Left kidney (tissue), 2 donors: ENCODE results near the gene FSTL4. TPM values are rescaled to one million over a fixed set of nuclear protein-coding genes. Genes with fewer than 3 reads are reported as not detected.

Experiments
- DNase-seq: peaks from one replicate; pipeline ENCODE4 v3.0.0-alpha.2; 2013
- polyA plus RNA-seq: library from polyadenylated mRNA; unstranded; fragments of 120-200 nt; gene quantifications from one replicate; pipeline ENCODE4 v1.2.1, GENCODE V29; 2013; ENCODE audit not compliant: insufficient read length

The FSTL4 gene
- polyA plus RNA-seq, 1 donor = 0.91 TPM

DNA sequence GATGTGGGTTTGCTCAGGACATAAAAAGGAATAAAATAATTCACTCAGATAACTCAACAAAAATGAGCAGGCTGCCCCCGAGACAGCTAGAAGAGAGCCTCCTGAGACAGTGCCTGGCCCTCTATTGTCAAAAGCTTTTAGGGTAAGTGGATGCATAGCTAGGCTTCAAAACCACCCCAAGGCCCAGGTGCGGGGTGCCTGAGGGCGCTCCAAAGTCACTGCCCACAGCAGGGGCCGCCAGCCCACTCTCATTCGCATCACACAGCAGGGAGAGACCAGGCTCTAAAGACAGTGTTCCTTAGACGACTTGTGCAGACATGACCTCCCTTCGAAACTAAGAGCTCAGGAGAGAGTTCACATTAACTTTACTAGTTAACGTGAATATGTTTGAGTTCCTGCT, 271.5 kb downstream of the FSTL4 start:
- no peak for DNase-seq

DNA sequence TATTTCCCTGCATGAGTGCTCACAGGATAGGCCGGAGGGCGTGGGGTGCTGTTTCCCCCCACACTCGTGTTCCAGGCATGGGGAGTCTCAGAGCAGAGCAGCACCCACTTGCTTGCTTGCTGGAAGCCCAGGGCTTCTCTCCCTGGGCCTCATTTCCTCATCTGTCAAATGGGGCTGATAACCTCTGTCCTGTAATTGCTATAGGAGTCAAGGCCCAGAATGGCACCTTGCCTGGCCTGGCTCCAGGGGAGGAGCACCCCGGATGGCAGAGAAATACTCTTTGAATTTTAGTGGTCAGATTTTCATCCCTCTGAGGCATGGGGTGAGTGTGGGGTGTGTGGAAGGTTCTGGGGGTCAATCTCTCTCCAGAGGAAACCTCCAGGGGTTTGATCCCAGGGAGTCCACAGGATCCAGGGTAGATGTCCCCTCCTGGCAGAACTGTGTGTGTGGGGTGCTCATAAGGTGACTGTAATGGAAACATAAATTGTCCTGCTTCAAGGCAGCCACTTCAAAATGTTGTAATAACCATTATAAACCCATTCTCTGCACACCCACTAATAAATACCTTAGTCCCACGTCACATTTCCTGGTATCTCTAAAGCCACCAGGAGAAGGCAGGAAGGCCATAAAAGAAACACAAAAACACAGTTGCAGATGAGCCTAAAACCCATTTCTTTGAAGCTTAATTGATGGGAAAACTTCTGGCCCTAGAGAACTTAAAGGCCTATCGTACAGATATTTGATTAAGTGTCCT, 272.2 kb downstream of the FSTL4 start:
- DNase-seq = no peak

DNA sequence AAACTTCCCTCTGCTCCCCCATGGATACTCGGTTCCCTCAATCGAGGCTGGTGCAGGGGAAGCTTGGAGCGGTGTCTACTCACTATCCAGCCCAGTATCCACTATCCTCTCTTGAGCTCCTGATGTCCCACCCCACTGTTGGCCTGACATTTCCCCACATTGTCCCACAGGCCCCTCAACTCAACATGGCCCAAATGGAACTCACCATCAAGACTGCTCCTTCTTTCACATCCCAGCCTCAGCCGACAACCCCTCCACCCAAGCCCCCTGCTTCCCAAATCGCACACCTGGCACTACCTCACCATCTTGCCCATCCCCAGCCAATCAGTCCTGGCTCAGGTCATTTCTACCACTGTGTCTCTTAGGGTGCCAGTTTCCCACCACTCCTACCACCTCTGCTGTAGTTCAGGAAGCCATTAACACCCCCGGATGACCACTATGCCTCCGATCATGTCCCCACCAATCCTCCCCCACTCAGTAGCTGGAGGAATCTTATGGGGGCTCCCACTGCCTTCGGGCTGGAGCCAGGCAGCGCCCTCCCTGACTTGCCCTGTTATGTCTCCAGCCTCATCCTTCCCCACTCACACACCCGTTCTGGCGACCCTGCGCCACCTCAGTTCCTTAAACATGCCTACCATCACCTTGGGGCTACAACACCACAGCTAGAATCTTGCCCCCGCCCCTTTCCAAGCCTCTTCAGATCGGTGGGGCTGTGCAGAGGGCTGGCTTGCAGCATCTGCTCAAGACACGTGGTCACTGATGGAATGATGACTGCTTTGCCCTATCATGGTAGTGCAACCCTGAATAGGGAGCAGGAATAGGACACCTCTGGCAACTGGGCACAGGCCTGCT, 273.6 kb downstream of the FSTL4 start:
- DNase-seq = no peak

DNA sequence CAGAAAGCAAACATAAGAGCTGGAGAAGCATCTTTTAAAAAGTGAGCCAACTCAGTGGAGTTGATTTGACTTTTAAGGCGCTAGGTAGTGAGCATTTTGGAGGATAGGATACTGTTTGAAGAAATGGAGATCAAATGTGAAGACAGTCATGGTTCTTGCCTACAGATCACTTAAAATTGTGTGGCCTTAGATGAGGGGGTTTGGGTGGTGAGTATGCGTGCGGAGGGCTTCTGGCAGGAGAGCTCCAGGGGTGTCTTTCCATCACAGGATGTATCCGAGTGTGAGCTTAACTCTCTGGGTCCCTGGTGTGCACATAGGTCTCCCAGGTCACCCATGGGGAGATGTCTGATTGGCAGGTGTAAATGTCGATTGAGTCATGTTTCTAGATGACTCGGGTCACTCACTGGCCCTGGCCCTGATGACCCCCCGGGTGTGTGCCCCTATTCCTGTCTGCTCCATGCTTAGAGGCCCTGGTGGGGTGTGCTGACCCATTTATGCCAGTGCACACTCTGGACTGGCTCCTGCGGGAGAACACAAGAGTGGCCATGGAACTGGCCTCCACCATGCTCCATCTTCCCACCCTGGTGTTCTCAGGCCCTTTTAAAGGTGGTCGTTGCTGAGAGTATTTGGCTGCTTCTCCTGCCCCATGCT, 274.4 kb downstream of the FSTL4 start:
- DNase-seq = no peak

DNA sequence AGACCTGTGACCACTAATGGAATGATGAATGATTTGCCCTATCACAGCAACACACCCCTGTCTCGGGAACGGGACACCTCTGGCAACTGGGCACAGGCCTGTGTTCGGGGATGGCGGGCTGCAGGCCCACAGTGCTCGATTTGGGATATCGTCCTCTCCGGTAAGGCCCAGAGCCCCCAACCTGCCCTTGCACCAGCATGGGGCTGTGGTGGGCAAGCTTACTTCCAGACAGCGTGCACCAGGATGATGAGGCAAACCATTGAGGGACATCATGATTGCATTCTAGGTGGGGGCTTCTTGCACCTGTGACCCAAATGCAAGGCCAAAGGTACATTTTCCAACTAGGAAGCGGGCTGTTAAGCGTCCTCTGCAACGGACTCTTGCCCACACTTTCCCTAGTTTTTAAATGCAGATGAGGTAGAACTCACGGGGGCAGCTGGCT, 275.4 kb downstream of the FSTL4 start:
- no peak for DNase-seq

DNA sequence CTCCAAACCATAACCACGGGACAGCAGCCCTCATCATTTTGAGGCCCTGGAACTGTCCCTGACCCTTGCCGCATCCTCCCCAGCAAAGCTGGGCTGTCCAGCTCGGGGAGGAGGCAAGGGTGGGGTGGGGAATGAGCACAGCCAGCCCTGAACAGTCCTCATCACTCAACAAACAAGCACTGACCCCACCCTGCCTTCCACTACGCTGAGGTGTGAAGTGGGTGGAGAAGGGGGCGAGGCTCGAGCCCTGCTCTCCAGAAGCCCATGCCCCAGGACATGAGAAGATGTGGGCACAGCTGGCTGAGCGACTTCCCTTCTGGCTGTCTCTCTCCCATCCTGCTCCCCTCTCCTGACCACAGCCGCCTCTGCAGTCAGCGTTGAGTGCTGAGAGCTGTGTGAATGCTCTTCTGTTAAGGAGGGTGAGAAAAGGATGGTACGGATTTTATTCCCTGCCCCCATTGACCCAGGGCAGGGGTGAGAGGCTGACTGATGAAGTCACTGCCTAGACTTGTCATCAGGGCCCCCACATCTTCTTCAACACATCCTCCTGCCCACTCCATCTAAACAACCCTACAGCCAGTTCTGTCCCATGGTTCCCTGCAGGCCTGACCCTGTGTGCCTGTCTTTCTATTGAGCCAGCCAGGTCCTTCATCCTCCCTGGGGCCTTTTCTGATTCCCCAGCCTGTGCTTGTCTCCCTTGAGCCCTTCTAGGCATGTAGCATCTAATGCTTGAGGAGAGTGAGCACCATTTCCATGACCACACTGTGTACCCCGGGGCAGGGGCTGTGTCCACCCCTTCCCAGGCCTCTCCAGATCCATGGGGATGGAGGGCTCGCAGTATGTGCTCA, 276.0 kb downstream of the FSTL4 start:
- no peak for DNase-seq

DNA sequence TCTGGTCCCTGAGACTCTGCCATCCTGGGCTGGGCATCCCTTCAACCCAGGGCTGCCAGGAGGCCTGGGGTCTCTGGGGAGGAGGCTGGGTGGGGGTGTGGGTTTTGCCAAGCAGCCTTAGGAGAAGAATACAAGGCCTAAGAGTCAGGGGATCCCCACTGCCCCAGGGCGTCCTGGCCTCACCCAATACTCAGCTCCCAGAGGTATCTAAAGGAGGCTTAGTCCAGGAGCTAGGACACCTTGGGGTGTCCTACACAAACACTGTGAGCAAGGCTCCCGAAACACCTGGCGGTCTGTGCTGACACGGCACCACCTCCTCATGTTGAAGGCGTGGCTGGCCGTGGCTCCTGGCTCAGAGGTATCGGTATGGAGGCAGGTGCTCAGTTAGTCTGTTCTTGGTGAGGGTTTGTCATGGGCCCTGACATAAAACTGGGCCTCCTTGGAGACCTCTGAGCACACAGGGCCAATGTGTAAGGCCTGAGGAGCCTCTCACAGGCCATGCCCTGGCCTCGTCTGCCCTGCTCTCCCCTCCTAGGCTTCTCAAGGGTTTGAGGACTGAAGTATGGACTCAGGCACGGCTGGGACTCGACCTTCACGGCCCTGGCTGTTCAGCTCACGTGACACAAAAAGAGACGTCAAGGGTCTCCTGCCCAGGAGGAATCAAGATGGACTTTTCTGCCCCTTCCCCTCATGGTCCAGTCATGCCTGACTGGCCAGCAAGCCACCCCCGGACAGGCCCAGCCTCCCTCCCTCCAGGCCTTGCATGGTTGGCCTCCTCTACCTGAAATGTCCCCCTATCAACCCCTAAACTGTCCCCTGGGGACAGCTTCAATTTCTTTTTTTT, 277.3 kb downstream of the FSTL4 start:
- no peak for DNase-seq

DNA sequence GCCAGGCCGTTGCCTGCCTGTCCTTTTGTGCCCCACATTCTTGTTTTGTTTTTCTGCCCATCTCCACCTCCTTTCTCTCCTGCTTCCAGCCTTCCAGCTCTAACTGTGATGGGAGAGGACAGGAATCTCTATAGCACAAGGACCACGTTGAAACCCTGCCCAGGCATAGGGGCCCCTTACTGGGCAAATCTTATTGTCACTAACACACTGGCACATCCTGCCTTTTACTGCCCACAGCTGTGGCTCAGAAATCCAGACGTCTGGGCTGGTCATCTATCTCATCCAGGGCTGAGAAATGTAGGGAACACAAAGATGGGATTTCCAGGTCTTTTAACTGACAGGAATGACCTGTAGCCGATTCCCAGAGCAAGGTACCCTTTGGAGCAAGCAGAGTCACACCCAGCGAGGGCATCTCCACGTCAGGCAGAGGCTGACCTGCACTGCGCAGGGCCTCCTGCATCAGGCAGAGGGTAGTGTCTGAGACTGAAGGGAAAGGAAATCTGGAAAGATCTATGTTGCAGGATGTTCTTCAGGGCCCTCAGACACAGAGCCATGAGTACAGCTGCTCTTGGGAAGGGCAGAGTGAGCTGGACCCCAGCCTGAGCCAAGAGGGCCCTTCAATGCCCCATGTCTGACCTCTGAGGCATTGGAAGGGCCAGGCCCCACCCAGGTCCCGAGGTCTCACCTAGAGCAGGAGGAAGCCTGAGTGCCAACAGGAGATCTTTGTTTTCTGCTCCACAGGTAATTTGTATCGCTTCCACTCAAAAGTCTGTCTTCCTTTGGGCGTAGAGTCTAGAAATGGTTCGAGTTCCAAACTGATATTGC, 278.8 kb downstream of the FSTL4 start:
- no peak for DNase-seq

DNA sequence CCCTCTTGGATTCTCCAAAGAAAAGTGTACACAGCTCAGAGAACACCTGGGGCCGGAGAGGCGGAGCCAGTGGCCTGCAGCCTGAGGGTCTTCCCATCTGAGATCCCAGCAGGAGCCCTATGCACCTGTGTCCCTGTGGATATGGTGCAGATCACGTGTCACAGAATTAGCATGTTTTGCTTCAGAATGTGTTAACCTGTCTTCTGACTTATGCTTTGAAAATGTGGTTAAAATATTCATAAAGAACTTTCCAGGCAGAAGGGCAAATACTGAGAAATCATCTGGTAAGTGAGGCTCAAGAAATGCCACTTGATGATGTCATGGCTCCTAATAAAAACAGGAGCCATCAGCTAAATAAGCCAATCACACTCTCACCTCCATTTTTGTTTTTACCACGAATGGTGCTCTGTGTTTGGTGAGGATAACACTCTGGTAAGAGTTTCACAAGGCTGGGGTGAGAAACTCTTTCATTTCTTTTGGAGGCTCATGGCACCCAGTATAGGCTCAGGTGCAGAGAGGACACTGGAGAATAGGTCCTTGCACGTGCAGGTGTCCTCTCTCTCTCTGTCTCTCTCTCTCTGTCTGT, 279.8 kb downstream of the FSTL4 start:
- no peak for DNase-seq

DNA sequence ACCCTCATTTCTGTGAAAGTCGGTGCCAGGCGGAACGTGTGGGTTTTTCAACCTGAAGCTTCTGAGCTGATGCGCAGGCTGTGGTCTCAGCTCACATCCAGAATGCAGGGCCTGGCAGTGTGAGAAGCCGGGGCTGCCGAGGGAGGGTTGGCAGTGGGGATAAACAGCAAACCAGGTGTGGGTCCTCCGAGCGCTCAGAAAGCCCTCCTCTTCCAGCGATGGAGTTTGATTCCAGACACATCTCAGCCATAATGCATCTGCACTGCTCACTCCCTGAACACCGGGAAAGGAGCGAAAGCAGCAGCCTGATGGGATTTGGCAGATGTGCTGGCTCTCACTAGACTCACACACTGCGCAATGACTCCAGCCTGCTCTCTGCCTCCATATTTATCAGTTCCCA, 280.4 kb downstream of the FSTL4 start:
- DNase-seq = no peak

DNA sequence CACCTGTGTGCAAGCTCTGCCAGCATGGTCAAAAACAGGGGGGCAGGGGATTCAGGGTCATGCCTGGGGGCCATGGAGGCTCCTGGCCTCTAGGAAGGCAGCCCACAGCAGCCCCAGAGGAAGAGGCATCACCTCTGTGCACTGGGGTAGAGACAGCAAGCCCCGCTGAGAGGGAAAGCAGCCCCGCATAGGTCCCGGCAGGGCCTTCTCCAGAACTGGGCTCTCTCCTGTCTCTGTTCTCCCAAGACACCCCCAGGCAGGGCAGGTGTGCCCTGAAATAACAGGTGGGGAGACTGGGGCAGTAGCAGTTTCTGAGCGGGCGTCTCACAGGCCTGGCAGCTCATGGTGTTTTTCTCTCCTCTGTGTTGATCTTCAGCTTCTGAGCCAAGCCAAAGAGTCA, 281.4 kb downstream of the FSTL4 start:
- no peak for DNase-seq

DNA sequence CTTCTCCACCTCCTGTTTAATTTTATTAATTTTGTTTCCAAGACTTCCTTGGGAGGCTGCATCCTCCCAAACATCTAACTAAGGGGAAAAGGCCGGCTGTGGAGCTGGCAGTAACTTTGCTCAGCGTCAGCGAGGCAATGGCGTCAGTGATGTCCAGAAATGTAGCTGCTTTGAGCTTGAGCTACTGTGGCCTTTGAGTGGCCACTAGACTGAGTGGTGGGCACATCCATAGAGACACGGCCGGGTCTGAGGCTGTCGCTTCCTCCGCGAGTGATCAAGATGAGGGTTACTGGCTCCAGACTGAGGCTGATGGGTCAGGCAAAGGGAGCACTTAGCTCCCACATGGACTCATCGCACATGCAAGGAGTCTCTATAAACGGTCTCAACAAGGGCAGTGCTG, 283.5 kb downstream of the FSTL4 start:
- DNase-seq = no peak

DNA sequence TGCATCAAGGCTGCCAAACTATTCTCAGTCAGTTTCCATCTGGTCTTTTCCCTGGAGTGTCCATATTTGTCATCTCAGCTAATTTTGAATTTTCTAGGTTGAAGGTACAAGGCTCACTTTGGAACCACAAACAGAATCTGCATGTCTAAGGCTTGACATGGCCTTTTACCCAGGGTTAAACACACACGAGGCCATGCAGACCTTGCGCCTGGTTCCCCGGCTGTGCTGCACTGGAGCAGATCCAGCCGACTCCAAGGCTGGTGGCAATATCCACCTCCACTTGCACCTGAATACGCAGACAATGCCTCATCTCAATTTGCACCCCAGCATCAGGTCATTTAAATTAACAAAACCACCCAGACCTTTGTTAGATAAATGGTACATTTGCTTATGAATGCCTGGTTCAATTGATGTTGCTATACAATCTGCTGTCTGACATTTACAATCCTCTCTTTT, 284.4 kb downstream of the FSTL4 start:
- no peak for DNase-seq

DNA sequence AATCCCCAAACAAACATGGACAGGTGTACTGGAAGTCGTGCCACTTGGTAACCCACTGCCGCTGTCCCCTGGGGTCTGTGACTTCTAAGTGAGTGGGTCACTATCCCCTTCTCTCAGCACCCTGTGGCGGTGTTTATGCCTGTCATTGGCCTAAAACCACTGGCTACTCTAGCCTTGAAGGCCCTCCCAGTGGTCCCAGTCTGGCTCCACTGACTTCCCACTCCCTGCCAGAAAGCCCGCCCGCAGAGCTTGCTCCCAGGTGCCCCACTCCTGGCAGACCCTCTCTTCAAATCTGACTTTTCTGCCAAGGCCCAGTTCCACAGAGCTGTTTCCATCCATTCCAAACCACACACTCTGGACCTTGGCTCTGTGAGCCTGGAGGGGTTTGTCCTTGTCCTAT, 286.0 kb downstream of the FSTL4 start:
- no peak for DNase-seq

DNA sequence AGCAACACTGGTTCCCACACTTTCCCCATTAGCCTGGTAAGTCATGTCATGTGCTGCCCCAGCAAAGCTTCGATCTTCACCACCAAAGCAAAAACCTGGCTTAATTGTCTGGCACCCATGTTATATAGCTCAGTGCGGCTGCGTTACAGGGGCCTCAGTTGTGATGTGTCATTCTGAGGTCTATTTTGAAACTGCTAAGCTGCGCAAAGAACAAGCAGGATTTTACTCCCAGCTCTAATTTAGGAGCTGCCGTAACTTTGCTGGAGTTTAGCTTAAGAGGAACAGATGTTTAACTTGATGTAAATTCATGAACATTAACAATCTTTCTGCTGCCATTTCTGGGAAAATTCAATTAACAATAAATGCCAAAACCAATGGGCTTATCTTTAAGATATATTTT, 286.5 kb downstream of the FSTL4 start:
- no peak for DNase-seq

DNA sequence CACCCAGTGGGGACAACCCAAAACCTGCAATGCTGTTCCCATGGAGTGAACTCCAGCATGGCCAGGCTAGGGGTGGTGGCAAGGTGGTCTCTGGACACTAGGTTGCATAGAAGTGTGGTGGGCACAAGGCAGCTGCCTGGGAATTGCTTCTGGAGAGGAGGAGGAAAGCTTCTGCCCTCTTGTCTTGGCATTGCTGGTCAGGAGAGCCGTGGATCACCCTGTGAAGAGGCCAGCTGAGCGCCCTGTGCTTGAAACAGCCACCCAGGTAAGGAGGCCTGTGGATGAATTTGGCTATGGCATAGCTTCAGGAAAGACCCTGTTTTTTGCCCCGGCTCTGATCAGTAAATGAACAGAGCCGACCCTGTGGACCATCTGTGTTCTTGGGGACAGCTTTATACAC, 287.4 kb downstream of the FSTL4 start:
- no peak for DNase-seq

DNA sequence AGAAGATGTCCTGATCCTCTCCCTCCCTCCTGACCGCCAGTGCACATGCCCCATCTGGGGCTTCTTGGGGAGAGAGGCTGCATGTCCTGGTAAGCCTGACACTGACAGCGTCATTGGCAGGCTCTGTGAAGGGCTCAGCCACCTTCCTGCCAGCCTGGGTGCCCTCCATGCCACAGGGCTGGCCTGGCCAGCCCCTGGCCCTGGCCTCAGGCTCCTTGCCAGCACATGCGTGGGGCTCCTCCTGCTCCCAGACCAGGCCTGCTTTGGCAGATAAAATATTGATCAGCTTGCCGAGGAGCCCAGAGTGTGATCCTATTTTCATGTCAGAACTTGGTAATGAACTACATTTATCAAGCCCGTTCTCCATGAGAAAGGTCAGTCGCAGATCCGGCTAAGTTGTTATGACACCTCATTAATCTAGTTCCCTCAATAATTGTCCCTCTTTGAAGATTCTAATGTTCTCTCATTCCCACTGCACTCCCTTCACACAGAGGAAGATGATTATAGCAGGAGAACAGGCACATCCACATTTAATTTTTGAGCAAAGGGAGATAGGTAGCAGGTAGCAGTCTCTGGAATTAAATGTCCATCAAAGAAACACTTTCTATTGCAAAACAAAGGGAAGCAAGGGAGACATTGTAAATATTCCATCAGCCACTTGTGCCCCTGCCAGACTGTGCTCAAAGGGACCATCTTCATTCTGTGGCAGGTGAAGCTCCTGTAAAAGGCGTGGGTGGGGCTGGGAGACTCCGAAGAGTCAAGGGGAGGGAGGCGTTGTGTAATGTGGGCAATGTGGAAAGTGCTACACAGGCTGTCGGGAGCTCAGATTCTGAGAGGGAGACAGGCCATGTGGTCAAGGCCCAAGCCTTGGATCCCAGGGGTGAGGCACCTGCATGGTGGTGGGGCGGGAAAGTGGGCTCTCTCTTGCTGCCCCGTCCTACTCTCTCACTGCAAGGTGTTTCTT, 288.6 kb downstream of the FSTL4 start:
- no peak for DNase-seq

DNA sequence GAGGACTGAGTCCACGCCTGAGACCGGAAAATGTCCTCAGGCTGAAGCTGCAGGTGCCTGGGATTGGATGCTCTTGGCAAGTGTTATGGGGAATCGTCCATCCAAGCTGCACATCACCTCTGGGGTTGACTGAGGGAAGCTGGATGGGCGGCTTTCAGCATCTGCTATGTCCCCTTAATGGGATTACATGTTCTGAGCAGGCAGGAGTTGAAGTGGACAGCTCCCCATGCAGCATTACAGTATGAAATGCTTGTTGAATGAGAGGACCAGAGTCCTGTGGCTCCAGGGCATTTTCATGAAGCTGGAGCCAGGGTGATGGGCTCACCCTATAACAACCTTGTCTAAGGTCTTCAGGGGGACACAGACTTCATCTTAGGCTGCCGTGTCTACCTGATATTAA, 289.6 kb downstream of the FSTL4 start:
- no peak for DNase-seq
